DMS53 treated with DMSO at 0.1 percent for 48 hours (cell line): ENCODE measurements around the gene PAM.

Experiments used
- DNase-seq: peaks from one replicate; lab custom pipeline; 2025; ENCODE audit not compliant: unreplicated experiment; lab: John Stamatoyannopoulos, UW

The PAM gene

GRCh38 chr5:102754767-102755431 lies at the start of gene PAM:
Gene PAM (plus strand): TSS chr5:102755305. CDS start chr5:102866196, 110,891 bp downstream.
- peak; percentile 65 for DNase-seq

- no peak for DNase-seq
Measured at GRCh38 chr5:102711525-102712385, 43.4 kb upstream of the PAM start.

- DNase-seq: no peak
Measured at GRCh38 chr5:102713278-102713677, 41.8 kb upstream of the PAM start.

- DNase-seq: no peak
Measured at GRCh38 chr5:102713682-102714231, 41.3 kb upstream of the PAM start.

- no peak for DNase-seq
Measured at GRCh38 chr5:102715082-102715807, 39.9 kb upstream of the PAM start.

GRCh38 chr5:102716017-102716416 lies 39.1 kb upstream of the PAM start:
- DNase-seq: no peak

- DNase-seq: no peak
Measured at GRCh38 chr5:102718819-102719218, 36.3 kb upstream of the PAM start.

GRCh38 chr5:102719886-102720285 lies 35.2 kb upstream of the PAM start:
- no peak for DNase-seq

- DNase-seq: no peak
Measured at GRCh38 chr5:102720969-102721368, 34.1 kb upstream of the PAM start.

- DNase-seq: no peak
Measured at GRCh38 chr5:102722931-102723330, 32.2 kb upstream of the PAM start.

GRCh38 chr5:102731693-102732092 lies 23.4 kb upstream of the PAM start:
- no peak for DNase-seq

GRCh38 chr5:102733534-102733933 lies 21.6 kb upstream of the PAM start:
- DNase-seq: no peak

- DNase-seq: no peak
Measured at GRCh38 chr5:102737161-102737560, 17.9 kb upstream of the PAM start.

- no peak for DNase-seq
Measured at GRCh38 chr5:102737805-102738469, 17.2 kb upstream of the PAM start.

GRCh38 chr5:102740515-102740914 lies 14.6 kb upstream of the PAM start:
- DNase-seq: no peak

GRCh38 chr5:102742215-102742614 lies 12.9 kb upstream of the PAM start:
- no peak for DNase-seq

- no peak for DNase-seq
Measured at GRCh38 chr5:102743900-102744299, 11.2 kb upstream of the PAM start.

GRCh38 chr5:102747386-102748166 lies 7.5 kb upstream of the PAM start:
- DNase-seq: no peak

GRCh38 chr5:102749416-102750030 lies 5.6 kb upstream of the PAM start:
- DNase-seq: no peak
